Inferior parietal cortex (tissue), 1 donor: Measurements from ENCODE around the gene CHMP3.
"Not testable (repeated sequence)": the region's sequence is repeated elsewhere in the genome, so short reads cannot be mapped to it uniquely, and the experiment has no call there.

Experiments
- DNase-seq: peaks from one replicate; pipeline ENCODE4 v3.0.0-alpha.2; 2016; ENCODE audit errors: extremely low spot score

Gene CHMP3

GRCh38 chr2:86512034-86512433, 51.2 kb downstream of the CHMP3 start:
- DNase-seq, result no peak

- no peak for DNase-seq
Observed at GRCh38 chr2:86510436-86510933, 52.8 kb downstream of the CHMP3 start.

GRCh38 chr2:86507600-86507999, 55.6 kb downstream of the CHMP3 start:
- DNase-seq, result no peak

GRCh38 chr2:86500325-86501083, 62.7 kb downstream of the CHMP3 start:
- DNase-seq, result no peak

GRCh38 chr2:86499326-86499725, 63.9 kb downstream of the CHMP3 start:
- no peak for DNase-seq

GRCh38 chr2:86498468-86499260, 64.6 kb downstream of the CHMP3 start:
- no peak for DNase-seq

GRCh38 chr2:86496391-86496790, 66.9 kb downstream of the CHMP3 start:
- not testable (repeated sequence) for DNase-seq

- no peak for DNase-seq
Observed at GRCh38 chr2:86492048-86492453, 71.2 kb downstream of the CHMP3 start.

GRCh38 chr2:86491088-86491487, 72.2 kb downstream of the CHMP3 start:
- no peak for DNase-seq

- DNase-seq, result no peak
Observed at GRCh38 chr2:86490245-86490644, 73.0 kb downstream of the CHMP3 start.

- DNase-seq, result no peak
Observed at GRCh38 chr2:86489542-86489941, 73.7 kb downstream of the CHMP3 start.

- DNase-seq, result no peak
Observed at GRCh38 chr2:86488561-86489250, 74.5 kb downstream of the CHMP3 start.

GRCh38 chr2:86487062-86487461, 76.2 kb downstream of the CHMP3 start:
- no peak for DNase-seq

- no peak for DNase-seq
Observed at GRCh38 chr2:86485802-86486201, 77.4 kb downstream of the CHMP3 start.

- no peak for DNase-seq
Observed at GRCh38 chr2:86485103-86485502, 78.1 kb downstream of the CHMP3 start.

GRCh38 chr2:86484385-86484784, 78.9 kb downstream of the CHMP3 start:
- no peak for DNase-seq

GRCh38 chr2:86482034-86482433, 81.2 kb downstream of the CHMP3 start:
- no peak for DNase-seq

GRCh38 chr2:86480105-86480504, 83.1 kb downstream of the CHMP3 start:
- DNase-seq, result no peak

- DNase-seq, result no peak
Observed at GRCh38 chr2:86477349-86477748, 85.9 kb downstream of the CHMP3 start.

- DNase-seq, result no peak
Observed at GRCh38 chr2:86476918-86477317, 86.3 kb downstream of the CHMP3 start.

GRCh38 chr2:86476092-86476491, 87.2 kb downstream of the CHMP3 start:
- no peak for DNase-seq

- DNase-seq, result no peak
Observed at GRCh38 chr2:86471637-86472036, 91.6 kb downstream of the CHMP3 start.
